Measurements from ENCODE around the gene CD9. TPM values are rescaled to one million over a fixed set of nuclear protein-coding genes. Genes with fewer than 3 reads are reported as not detected.

The CD9 gene
- total and polyA plus RNA-seq, 2 of the 8 experiments (the other 6 are each of a cell fraction or from before 2014, with no cell fraction given): 168 to 319 TPM

- no peak for TF ChIP-seq CHD7 (IDR thresholded peaks at IDR 0.05; ENCODE audit: insufficient replicate concordance, low read length)
- no peak for TF ChIP-seq CHD2 (IDR thresholded peaks at IDR 0.05; ENCODE audit: low read length)
These were observed 19.0 kb upstream of the CD9 start (continued) for GRCh38 chr12:6181166-6181565.

All from H1 (cell line).